Vagina (tissue), 2 donors: ENCODE data around the gene ADORA3. TPM values are rescaled to one million over a fixed set of nuclear protein-coding genes. Genes with fewer than 3 reads are reported as not detected.

Experiments used
- DNase-seq, 2 donors: peaks; one replicate each; pipeline ENCODE4 v3.0.0-alpha.2; 2017; ENCODE audit errors: extremely low spot score in 2 of 2
- H3K27ac ChIP-seq: fragments of 200-600 bp; sonication (generic); one replicate; pipeline ENCODE4 v1.5.1; 2019
- H3K27me3 ChIP-seq: fragments of 200-600 bp; sonication (generic); one replicate; pipeline ENCODE4 v1.5.1; 2019
- H3K36me3 ChIP-seq, 2 donors: fragments of 200-600 bp; sonication (generic); one replicate each; pipeline ENCODE4 v1.5.1; 2017 to 2019
- H3K4me1 ChIP-seq: fragments of 200-600 bp; sonication (generic); one replicate; pipeline ENCODE4 v1.5.1; 2019
- H3K4me3 ChIP-seq, 2 donors: fragments of 200-600 bp; sonication (generic); 1 replicate in 1 of 2; 2 replicates in 1 of 2; pipeline ENCODE4 v1.5.1; 2016 to 2019
- H3K9me3 ChIP-seq: fragments of 200-600 bp; sonication (generic); one replicate; pipeline ENCODE4 v1.5.1; 2019
- CTCF ChIP-seq, 3 experiments: fragments of 450-650 bp in 2 of 3; fragments of 200-600 bp in 1 of 3; sonication (generic) in 1 of 3; IDR thresholded peaks; one replicate each; pipeline ENCODE4 v1.5.1; 2017 to 2019; ENCODE audit warnings: antibody characterized with exemption in 3 of 3, mild to moderate bottlenecking in 2 of 3, moderate library complexity in 2 of 3
- POLR2A ChIP-seq, 2 donors: fragments of 450-650 bp; IDR thresholded peaks; one replicate each; pipeline ENCODE4 v1.6.1; 2017; ENCODE audit warnings: antibody characterized with exemption in 2 of 2, mild to moderate bottlenecking in 2 of 2, moderate library complexity in 2 of 2
- POLR2AphosphoS5 ChIP-seq, 2 donors: sonication (generic); formaldehyde crosslinking; IDR thresholded peaks; one replicate each; pipeline ENCODE4 v1.9.0; 2017; ENCODE audit warnings: antibody characterized with exemption in 2 of 2, mild to moderate bottlenecking in 2 of 2, low read depth in 1 of 2; ENCODE audit not compliant: insufficient read depth in 1 of 2
- intact Hi-C: fragments of 100-400 bp; cut with DNase I; formaldehyde crosslinking; loops from one replicate; pipeline ENCODE4 v1.15.1; 2023
- total RNA-seq: library from RNA; depleted of rRNA; stranded (reverse); fragments of >200 nt; gene quantifications from one replicate; pipeline ENCODE4 v1.2.3, GENCODE V29; 2016

ADORA3 gene
- total RNA-seq, 1 donor from 2014 or later, result 5.2 TPM

- no peak overlapping the region for H3K4me3 ChIP-seq
- peaks cover 45% of the 10 kb centered on the region for H3K4me1 ChIP-seq
- no peak overlapping the region for H3K27ac ChIP-seq
- intact Hi-C loops, result loop anchor here (5.0 to 10.0 kb wide), 3 partner anchors 95 to 235 kb away; no protein-coding TSS in a partner anchor
- no peak for DNase-seq
- H3K9me3 ChIP-seq, result no peaks in the 10 kb centered on the region
- TF ChIP-seq POLR2AphosphoS5 (IDR thresholded peaks at IDR 0.05; ENCODE audit: insufficient read depth in 1 of 2, low read depth in 1 of 2), result no peak
- TF ChIP-seq CTCF (IDR thresholded peaks at IDR 0.05), result no peak
- no peak for TF ChIP-seq POLR2A (IDR thresholded peaks at IDR 0.05)
- no peaks in the 10 kb centered on the region for H3K27me3 ChIP-seq
- no peaks in the 10 kb centered on the region for H3K36me3 ChIP-seq
Observed at GRCh38 chr1:111509997-111510375, 6.6 kb upstream of the ADORA3 start.

- intact Hi-C loops, result loop anchor here (10.0 kb wide), 1 partner anchor 237 kb away; no protein-coding TSS in a partner anchor
- TF ChIP-seq POLR2AphosphoS5 (IDR thresholded peaks at IDR 0.05; ENCODE audit: insufficient read depth in 1 of 2, low read depth in 1 of 2) (peak in 1 of 2 donors; percentile 77), POLR2A (IDR thresholded peaks at IDR 0.05) (no peak), CTCF (IDR thresholded peaks at IDR 0.05) (no peak)
- H3K9me3 ChIP-seq, result no peaks in the 10 kb centered on the region
- H3K27me3 ChIP-seq, result no peaks in the 10 kb centered on the region
- DNase-seq, result no peak
- peak overlapping the region; percentile 94 for H3K27ac ChIP-seq
- H3K4me1 ChIP-seq, result peaks cover 31% of the 10 kb centered on the region
- H3K36me3 ChIP-seq, result no peaks in the 10 kb centered on the region
- peak overlapping the region; percentile 38 to 48 for H3K4me3 ChIP-seq
Observed at GRCh38 chr1:111507411-111508201, 4.2 kb upstream of the ADORA3 start.

GRCh38 chr1:111506561-111506960 is 3.1 kb upstream of the ADORA3 start:
- Histone ChIP-seq H3K4me3 (no peak overlapping the region), H3K36me3 (no peaks in the 10 kb centered on the region), H3K4me1 (peaks cover 31% of the 10 kb centered on the region), H3K27me3 (no peaks in the 10 kb centered on the region), H3K27ac (peak overlapping the region; percentile 94), H3K9me3 (no peaks in the 10 kb centered on the region)
- intact Hi-C loops, result loop anchor here (10.0 kb wide), 1 partner anchor 238 kb away; no protein-coding TSS in a partner anchor
- DNase-seq, result no peak
- no peak for TF ChIP-seq POLR2A (IDR thresholded peaks at IDR 0.05)
- no peak for TF ChIP-seq POLR2AphosphoS5 (IDR thresholded peaks at IDR 0.05; ENCODE audit: insufficient read depth in 1 of 2, low read depth in 1 of 2)
- no peak for TF ChIP-seq CTCF (IDR thresholded peaks at IDR 0.05)

GRCh38 chr1:111505641-111506119 is 2.2 kb upstream of the ADORA3 start:
- Histone ChIP-seq H3K27me3 (no peaks in the 10 kb centered on the region), H3K36me3 (no peaks in the 10 kb centered on the region), H3K4me3 (no peak overlapping the region), H3K9me3 (no peaks in the 10 kb centered on the region), H3K27ac (no peak overlapping the region), H3K4me1 (peaks cover 31% of the 10 kb centered on the region)
- no peak for DNase-seq
- TF ChIP-seq POLR2AphosphoS5 (IDR thresholded peaks at IDR 0.05; ENCODE audit: insufficient read depth in 1 of 2, low read depth in 1 of 2) (no peak), POLR2A (IDR thresholded peaks at IDR 0.05) (no peak), CTCF (IDR thresholded peaks at IDR 0.05) (no peak)
- intact Hi-C loops, result loop anchor here (10.0 kb wide), 1 partner anchor 239 kb away; no protein-coding TSS in a partner anchor

- TF ChIP-seq CTCF (IDR thresholded peaks at IDR 0.05) (no peak), POLR2AphosphoS5 (IDR thresholded peaks at IDR 0.05; ENCODE audit: insufficient read depth in 1 of 2, low read depth in 1 of 2) (no peak), POLR2A (IDR thresholded peaks at IDR 0.05) (no peak)
- H3K36me3 ChIP-seq, result no peaks in the 10 kb centered on the region
- intact Hi-C loops, result loop anchor here (10.0 kb wide), 1 partner anchor 241 kb away; no protein-coding TSS in a partner anchor
- H3K4me1 ChIP-seq, result peaks cover 20% of the 10 kb centered on the region
- H3K4me3 ChIP-seq, result no peak overlapping the region
- H3K27ac ChIP-seq, result no peak overlapping the region
- DNase-seq, result no peak
- H3K27me3 ChIP-seq, result no peaks in the 10 kb centered on the region
- H3K9me3 ChIP-seq, result no peaks in the 10 kb centered on the region
Observed at GRCh38 chr1:111504097-111504496, 664 bp upstream of the ADORA3 start.
